H1 (cell line): ENCODE results near the gene MEGF11.
"Not testable (repeated sequence)": the region's sequence is repeated elsewhere in the genome, so short reads cannot be mapped to it uniquely, and the experiment has no call there.

ENCODE experiments used
- ATF3 ChIP-seq: IDR thresholded peaks from 2 replicates; pipeline ENCODE4 v1.6.1; 2011; ENCODE audit warnings: low read depth, mild to moderate bottlenecking, low read length; ENCODE audit not compliant: insufficient read depth
- CTCF ChIP-seq, 3 experiments: IDR thresholded peaks; 1 replicate in 2 of 3; 2 replicates in 1 of 3; pipeline versions ENCODE4 v1.5.1 to v1.6.1; 2011; ENCODE audit warnings: low read length in 3 of 3, mild to moderate bottlenecking in 3 of 3, inconsistent platforms in 2 of 3, low read depth in 1 of 3, moderate library complexity in 1 of 3; ENCODE audit not compliant: insufficient read depth in 1 of 3; ENCODE audit errors: control extremely low read depth in 1 of 3
- EZH2 ChIP-seq: fragments of 200-600 bp; sonication (generic); IDR thresholded peaks from 2 replicates; pipeline ENCODE4 v1.7.1; 2012; ENCODE audit warnings: low read depth, mild to moderate bottlenecking, moderate library complexity, low read length, inconsistent platforms; ENCODE audit not compliant: severe bottlenecking
- POLR2A ChIP-seq, 2 experiments: IDR thresholded peaks; 1 replicate in 1 of 2; 2 replicates in 1 of 2; pipeline ENCODE4 v1.6.1; 2011; ENCODE audit warnings: low read depth in 2 of 2, low read length in 2 of 2, mild to moderate bottlenecking in 2 of 2; ENCODE audit errors: control extremely low read depth in 1 of 2
- POLR2AphosphoS5 ChIP-seq: IDR thresholded peaks from 2 replicates; pipeline ENCODE4 v1.6.1; 2011; ENCODE audit warnings: low read depth, low read length
- USF2 ChIP-seq: IDR thresholded peaks from 2 replicates; pipeline ENCODE4 v1.6.1; 2011; ENCODE audit warnings: low read length, improper control_type of control experiment
- YY1 ChIP-seq: IDR thresholded peaks from 2 replicates; pipeline ENCODE4 v1.6.1; 2011; ENCODE audit warnings: low read depth, mild to moderate bottlenecking, low read length

GRCh38 chr15:65867933-65868332 is 385.6 kb downstream of the MEGF11 start:
- not testable (repeated sequence) for TF ChIP-seq CTCF (IDR thresholded peaks at IDR 0.05; ENCODE audit: control extremely low read depth in 1 of 3, insufficient read depth in 1 of 3, low read depth in 1 of 3, low read length in 3 of 3); ATF3; USF2; POLR2A (IDR thresholded peaks at IDR 0.05; ENCODE audit: control extremely low read depth in 1 of 2, low read depth in 2 of 2, low read length in 2 of 2); YY1; POLR2AphosphoS5; EZH2
